ENCODE results near the gene ADAMTS12. TPM values are rescaled to one million over a fixed set of nuclear protein-coding genes. Genes with fewer than 3 reads are reported as not detected.

ADAMTS12 gene
- polyA plus RNA-seq, 1 experiment: 46.8 TPM

GRCh38 chr5:33748754-33749153 lies 143.0 kb downstream of the ADAMTS12 start:
- ChIA-PET CTCF (no interaction called here), POLR2A (no interaction called here)
- Histone ChIP-seq H3K27me3 (ENCODE audit: control insufficient read depth, insufficient read depth, low read length) (no peaks in the 10 kb centered on the region), H3K4me3 (ENCODE audit: low read depth, low read length) (no peak overlapping the region), H3K27ac (ENCODE audit: low read depth, low read length) (no peak overlapping the region), H3K9me3 (ENCODE audit: control insufficient read depth, insufficient read depth, low read length) (no peaks in the 10 kb centered on the region)
- TF ChIP-seq, protein P1, sequence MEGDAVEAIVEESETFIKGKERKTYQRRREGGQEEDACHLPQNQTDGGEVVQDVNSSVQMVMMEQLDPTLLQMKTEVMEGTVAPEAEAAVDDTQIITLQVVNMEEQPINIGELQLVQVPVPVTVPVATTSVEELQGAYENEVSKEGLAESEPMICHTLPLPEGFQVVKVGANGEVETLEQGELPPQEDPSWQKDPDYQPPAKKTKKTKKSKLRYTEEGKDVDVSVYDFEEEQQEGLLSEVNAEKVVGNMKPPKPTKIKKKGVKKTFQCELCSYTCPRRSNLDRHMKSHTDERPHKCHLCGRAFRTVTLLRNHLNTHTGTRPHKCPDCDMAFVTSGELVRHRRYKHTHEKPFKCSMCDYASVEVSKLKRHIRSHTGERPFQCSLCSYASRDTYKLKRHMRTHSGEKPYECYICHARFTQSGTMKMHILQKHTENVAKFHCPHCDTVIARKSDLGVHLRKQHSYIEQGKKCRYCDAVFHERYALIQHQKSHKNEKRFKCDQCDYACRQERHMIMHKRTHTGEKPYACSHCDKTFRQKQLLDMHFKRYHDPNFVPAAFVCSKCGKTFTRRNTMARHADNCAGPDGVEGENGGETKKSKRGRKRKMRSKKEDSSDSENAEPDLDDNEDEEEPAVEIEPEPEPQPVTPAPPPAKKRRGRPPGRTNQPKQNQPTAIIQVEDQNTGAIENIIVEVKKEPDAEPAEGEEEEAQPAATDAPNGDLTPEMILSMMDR (IDR thresholded peaks at IDR 0.05; ENCODE audit: low read depth, low read length): no peak
- DNase-seq (ENCODE audit: low read depth, low spot score): no peak

- CTCF ChIA-PET: interaction anchor here (1.4 kb wide), 1 partner anchor 190 kb away, joined by 3 read pairs; no protein-coding TSS in a partner anchor
- no peaks in the 10 kb centered on the region for H3K9me3 ChIP-seq (ENCODE audit: control insufficient read depth, insufficient read depth, low read length)
- POLR2A ChIA-PET: no interaction called here
- DNase-seq (ENCODE audit: low read depth, low spot score): no peak
- TF ChIP-seq, protein P1 (IDR thresholded peaks at IDR 0.05; ENCODE audit: low read depth, low read length): no peak
- H3K27ac ChIP-seq (ENCODE audit: low read depth, low read length): no peak overlapping the region
- no peak overlapping the region for H3K4me3 ChIP-seq (ENCODE audit: low read depth, low read length)
- H3K27me3 ChIP-seq (ENCODE audit: control insufficient read depth, insufficient read depth, low read length): no peaks in the 10 kb centered on the region
Observed at GRCh38 chr5:33745101-33745770, 146.6 kb downstream of the ADAMTS12 start.

DNA sequence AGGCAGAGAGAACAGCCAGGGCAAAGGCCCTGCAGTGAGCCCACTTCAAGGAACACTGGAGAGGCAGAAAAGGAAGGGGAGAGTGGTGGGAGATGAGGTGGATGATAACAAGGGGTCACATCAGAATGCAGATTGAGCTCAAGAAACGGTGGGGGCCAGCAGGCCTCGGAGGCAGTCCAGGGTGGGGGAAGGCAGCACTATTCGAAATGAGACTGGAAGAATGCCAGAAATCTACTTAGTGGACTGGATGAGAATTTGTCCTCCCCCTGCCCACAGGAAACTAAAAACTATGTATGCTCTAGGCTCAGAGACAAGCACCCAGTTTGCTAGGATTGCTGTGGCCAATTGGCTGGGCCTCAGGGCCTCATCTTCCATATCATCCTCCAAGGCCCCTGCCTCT lies 148.7 kb downstream of the ADAMTS12 start:
- ChIA-PET CTCF (no interaction called here), POLR2A (no interaction called here)
- Histone ChIP-seq H3K27ac (ENCODE audit: low read depth, low read length) (no peak overlapping the region), H3K4me3 (ENCODE audit: low read depth, low read length) (no peak overlapping the region), H3K27me3 (ENCODE audit: control insufficient read depth, insufficient read depth, low read length) (no peaks in the 10 kb centered on the region), H3K9me3 (ENCODE audit: control insufficient read depth, insufficient read depth, low read length) (no peaks in the 10 kb centered on the region)
- TF ChIP-seq, protein P1 (IDR thresholded peaks at IDR 0.05; ENCODE audit: low read depth, low read length): no peak
- no peak for DNase-seq (ENCODE audit: low read depth, low spot score)

DNA sequence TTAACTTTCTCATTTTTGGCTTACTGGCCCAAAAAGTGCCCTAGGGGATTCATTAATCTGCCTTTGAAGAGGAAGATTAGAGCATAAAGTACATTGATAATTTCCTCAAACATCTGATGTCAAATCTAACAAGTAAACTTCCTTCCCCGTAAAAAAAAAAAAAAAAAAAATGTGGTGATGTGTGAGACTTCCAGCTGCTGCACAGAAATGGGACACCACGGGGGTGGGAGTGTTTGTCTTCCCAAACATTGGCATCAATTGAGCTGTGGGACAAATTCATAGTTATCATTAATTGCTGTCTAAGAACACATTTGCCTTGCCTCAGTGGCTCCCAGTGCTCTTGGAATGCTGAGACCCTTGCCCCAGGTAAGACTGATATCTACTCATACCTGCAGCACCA lies 149.6 kb downstream of the ADAMTS12 start:
- ChIA-PET CTCF (no interaction called here), POLR2A (no interaction called here)
- Histone ChIP-seq H3K9me3 (ENCODE audit: control insufficient read depth, insufficient read depth, low read length) (no peaks in the 10 kb centered on the region), H3K27me3 (ENCODE audit: control insufficient read depth, insufficient read depth, low read length) (no peaks in the 10 kb centered on the region), H3K27ac (ENCODE audit: low read depth, low read length) (no peak overlapping the region), H3K4me3 (ENCODE audit: low read depth, low read length) (no peak overlapping the region)
- TF ChIP-seq, protein P1 (IDR thresholded peaks at IDR 0.05; ENCODE audit: low read depth, low read length): no peak
- no peak for DNase-seq (ENCODE audit: low read depth, low spot score)

- CTCF ChIA-PET: no interaction called here
- Histone ChIP-seq H3K4me3 (ENCODE audit: low read depth, low read length) (no peak overlapping the region), H3K9me3 (ENCODE audit: control insufficient read depth, insufficient read depth, low read length) (no peaks in the 10 kb centered on the region), H3K27me3 (ENCODE audit: control insufficient read depth, insufficient read depth, low read length) (no peaks in the 10 kb centered on the region), H3K27ac (ENCODE audit: low read depth, low read length) (no peak overlapping the region)
- POLR2A ChIA-PET: no interaction called here
- no peak for DNase-seq (ENCODE audit: low read depth, low spot score)
- TF ChIP-seq, protein P1 (IDR thresholded peaks at IDR 0.05; ENCODE audit: low read depth, low read length): no peak
Observed at GRCh38 chr5:33738967-33739366, 152.8 kb downstream of the ADAMTS12 start.
